GM21381 (cell line): ENCODE results near the gene SLC38A4.
"Not testable (repeated sequence)": the region's sequence is repeated elsewhere in the genome, so short reads cannot be mapped to it uniquely, and the experiment has no call there.

Experiments used
- ATAC-seq: cut with Tn5 transposase; IDR thresholded peaks from one replicate; pipeline ENCODE4 v1.9.1; 2021; ENCODE audit warnings: mild to moderate bottlenecking, moderate library complexity; ENCODE audit not compliant: unreplicated experiment

Gene SLC38A4

GRCh38 chr12:46779063-46779462, 46.7 kb downstream of the SLC38A4 start:
- ATAC-seq, result no peak

GRCh38 chr12:46778415-46778814, 47.4 kb downstream of the SLC38A4 start:
- ATAC-seq, result no peak

GRCh38 chr12:46777587-46777986, 48.2 kb downstream of the SLC38A4 start:
- ATAC-seq, result no peak

GRCh38 chr12:46775796-46776195, 50.0 kb downstream of the SLC38A4 start:
- no peak for ATAC-seq

GRCh38 chr12:46774322-46774633, 51.5 kb downstream of the SLC38A4 start:
- ATAC-seq, result no peak

GRCh38 chr12:46773586-46774321, 52.0 kb downstream of the SLC38A4 start:
- ATAC-seq, result no peak

- ATAC-seq, result no peak
Measured at GRCh38 chr12:46771268-46771827, 54.4 kb downstream of the SLC38A4 start.

GRCh38 chr12:46770501-46771183, 55.2 kb downstream of the SLC38A4 start:
- ATAC-seq, result no peak

- ATAC-seq, result no peak
Measured at GRCh38 chr12:46764005-46764404, 61.8 kb downstream of the SLC38A4 start.

- no peak for ATAC-seq
Measured at GRCh38 chr12:46763230-46763629, 62.6 kb downstream of the SLC38A4 start.

GRCh38 chr12:46754550-46754949, 71.2 kb downstream of the SLC38A4 start:
- no peak for ATAC-seq

- ATAC-seq, result no peak
Measured at GRCh38 chr12:46752396-46752795, 73.4 kb downstream of the SLC38A4 start.

- ATAC-seq, result no peak
Measured at GRCh38 chr12:46751173-46751572, 74.6 kb downstream of the SLC38A4 start.

- no peak for ATAC-seq
Measured at GRCh38 chr12:46749322-46749721, 76.5 kb downstream of the SLC38A4 start.

GRCh38 chr12:46744283-46744682, 81.5 kb downstream of the SLC38A4 start:
- no peak for ATAC-seq

GRCh38 chr12:46743456-46743855, 82.3 kb downstream of the SLC38A4 start:
- ATAC-seq, result no peak

GRCh38 chr12:46742271-46742670, 83.5 kb downstream of the SLC38A4 start:
- not testable (repeated sequence) for ATAC-seq

GRCh38 chr12:46725332-46725731, 100.5 kb downstream of the SLC38A4 start:
- no peak for ATAC-seq

- ATAC-seq, result no peak
Measured at GRCh38 chr12:46723629-46724419, 102.0 kb downstream of the SLC38A4 start.

GRCh38 chr12:46722394-46723185, 103.2 kb downstream of the SLC38A4 start:
- no peak for ATAC-seq

- no peak for ATAC-seq
Measured at GRCh38 chr12:46718495-46718894, 107.3 kb downstream of the SLC38A4 start.
